HepG2 (cell line): ENCODE data around the gene LAMC1. TPM values are rescaled to one million over a fixed set of nuclear protein-coding genes. Genes with fewer than 3 reads are reported as not detected.
A peak's percentile ranks its signal among the peaks of the same experiment; 100 is the strongest.

ENCODE experiments used
- ARID3A ChIP-seq: IDR thresholded peaks from 2 replicates; pipeline ENCODE4 v1.6.1; 2012; ENCODE audit warnings: low read depth, low read length, improper control_type of control experiment
- CHCHD3 ChIP-seq: sonication (generic); formaldehyde crosslinking; IDR thresholded peaks from 2 replicates; pipeline ENCODE4 v1.8.0; 2022; ENCODE audit warnings: mild to moderate bottlenecking, missing genetic modification reagents, moderate library complexity
- EP300 ChIP-seq, 3 experiments: sonication (generic) in 1 of 3; formaldehyde crosslinking in 1 of 3; IDR thresholded peaks; 2 replicates each; pipeline versions ENCODE4 v1.5.1 to v1.6.1; 2011 to 2020; ENCODE audit warnings: low read depth in 2 of 3, low read length in 2 of 3, borderline replicate concordance in 1 of 3, improper control_type of control experiment in 1 of 3, mild to moderate bottlenecking in 1 of 3, missing genetic modification reagents in 1 of 3, moderate library complexity in 1 of 3
- FOSL2 ChIP-seq: sonication (generic); formaldehyde crosslinking; IDR thresholded peaks from 2 replicates; pipeline ENCODE4 v1.4.0; 2020; ENCODE audit warnings: missing genetic modification reagents
- FOXO4 ChIP-seq: sonication (generic); formaldehyde crosslinking; conservative IDR thresholded peaks from 2 replicates; pipeline ENCODE4 v1.8.1; 2023; ENCODE audit warnings: missing genetic modification reagents
- FOXP1 ChIP-seq, 2 experiments: fragments of 450-650 bp in 1 of 2; IDR thresholded peaks; 2 replicates each; pipeline ENCODE4 v1.6.1; 2017 to 2018; ENCODE audit warnings: antibody characterized with exemption in 1 of 2
- GFI1 ChIP-seq: sonication (generic); formaldehyde crosslinking; IDR thresholded peaks from 2 replicates; pipeline ENCODE4 v1.5.0; 2020; ENCODE audit warnings: missing genetic modification reagents, mild to moderate bottlenecking, borderline replicate concordance
- HNF4A ChIP-seq: sonication (generic); formaldehyde crosslinking; IDR thresholded peaks from 2 replicates; pipeline ENCODE4 v1.4.0; 2020; ENCODE audit warnings: missing genetic modification reagents
- HNRNPLL ChIP-seq: fragments of 200-400 bp; formaldehyde crosslinking; IDR thresholded peaks from 2 replicates; pipeline ENCODE4 v1.6.1; 2017; ENCODE audit warnings: mild to moderate bottlenecking, low read depth, low read length; ENCODE audit not compliant: poor library complexity, severe bottlenecking
- KAT8 ChIP-seq: IDR thresholded peaks from 2 replicates; pipeline ENCODE4 v1.6.1; 2016; ENCODE audit warnings: missing genetic modification reagents, missing compliant biosample characterization
- KDM2A ChIP-seq: sonication (generic); formaldehyde crosslinking; IDR thresholded peaks from 2 replicates; pipeline ENCODE4 v1.4.0; 2020; ENCODE audit warnings: low read depth, missing genetic modification reagents, borderline replicate concordance
- MED1 ChIP-seq: sonication (generic); formaldehyde crosslinking; IDR thresholded peaks from 2 replicates; pipeline ENCODE4 v1.4.0; 2020; ENCODE audit warnings: missing genetic modification reagents
- NFKBIZ ChIP-seq: IDR thresholded peaks from 2 replicates; pipeline ENCODE4 v1.6.1; 2018; ENCODE audit warnings: missing genetic modification reagents, missing compliant biosample characterization
- PAX8 ChIP-seq: sonication (generic); formaldehyde crosslinking; IDR thresholded peaks from 2 replicates; pipeline ENCODE4 v1.8.0; 2022; ENCODE audit warnings: mild to moderate bottlenecking, missing genetic modification reagents, borderline replicate concordance
- PCBP1 ChIP-seq: fragments of 200-400 bp; formaldehyde crosslinking; IDR thresholded peaks from 2 replicates; pipeline ENCODE4 v1.6.1; 2017; ENCODE audit warnings: mild to moderate bottlenecking, low read depth, low read length, borderline replicate concordance
- TEF ChIP-seq: sonication (generic); formaldehyde crosslinking; IDR thresholded peaks from 2 replicates; pipeline ENCODE4 v1.5.0; 2020; ENCODE audit warnings: missing genetic modification reagents
- U2AF1 ChIP-seq: fragments of 200-400 bp; formaldehyde crosslinking; optimal IDR thresholded peaks from 2 replicates; pipeline ENCODE3; 2017; ENCODE audit warnings: mild to moderate bottlenecking, low read depth, low read length
- ZFP41 ChIP-seq: sonication (generic); formaldehyde crosslinking; IDR thresholded peaks from 2 replicates; pipeline ENCODE4 v1.4.0; 2020; ENCODE audit warnings: mild to moderate bottlenecking, missing genetic modification reagents, borderline replicate concordance
- ZNF12 ChIP-seq: sonication (generic); formaldehyde crosslinking; IDR thresholded peaks from 2 replicates; pipeline ENCODE4 v1.5.0; 2020; ENCODE audit warnings: missing genetic modification reagents
- ZNF282 ChIP-seq: fragments of 450-650 bp; IDR thresholded peaks from 2 replicates; pipeline ENCODE4 v1.6.1; 2018; ENCODE audit not compliant: partially characterized antibody
- ZNF335 ChIP-seq: sonication (generic); formaldehyde crosslinking; IDR thresholded peaks from 2 replicates; pipeline ENCODE4 v1.4.0; 2020; ENCODE audit warnings: missing genetic modification reagents
- ZNF639 ChIP-seq: conservative IDR thresholded peaks from 2 replicates; pipeline ENCODE4 v1.6.1; 2018; ENCODE audit warnings: missing genetic modification reagents
- ZNF674 ChIP-seq: sonication (generic); formaldehyde crosslinking; IDR thresholded peaks from 2 replicates; pipeline ENCODE4 v1.5.0; 2020; ENCODE audit warnings: low read depth, mild to moderate bottlenecking, missing genetic modification reagents
- ZNF768 ChIP-seq: sonication (generic); formaldehyde crosslinking; IDR thresholded peaks from 2 replicates; pipeline ENCODE4 v1.4.0; 2020; ENCODE audit warnings: missing genetic modification reagents
- ZNF839 ChIP-seq: sonication (generic); formaldehyde crosslinking; IDR thresholded peaks from 2 replicates; pipeline ENCODE4 v1.4.0; 2020; ENCODE audit warnings: missing genetic modification reagents, mild to moderate bottlenecking, borderline replicate concordance
- ZNF878 ChIP-seq: sonication (generic); formaldehyde crosslinking; IDR thresholded peaks from 2 replicates; pipeline ENCODE4 v1.8.1; 2023; ENCODE audit warnings: mild to moderate bottlenecking, missing genetic modification reagents, moderate library complexity
- polyA plus RNA-seq, 8 experiments: library from polyadenylated mRNA; depleted of rRNA in 3 of 8; stranded (reverse) in 7 of 8; unstranded in 1 of 8; fragments of >200 nt; fragmentation: Illumina TruSeq in 4 of 8; extraction: Trizol in 4 of 8; gene quantifications; 2 replicates each; pipeline versions ENCODE4 v1.2.1 to v1.2.3, GENCODE V29; 2011 to 2016; ENCODE audit warnings: low read depth in 4 of 8, missing spikeins in 1 of 8, mixed read lengths in 1 of 8; ENCODE audit not compliant: insufficient read depth in 1 of 8
- total RNA-seq, 5 experiments: library from RNA; depleted of rRNA; stranded (reverse); fragments of >200 nt; fragmentation: Illumina TruSeq; extraction: Trizol; gene quantifications; 2 replicates each; pipeline ENCODE4 v1.2.3, GENCODE V29; 2016; ENCODE audit warnings: low read depth in 1 of 5

LAMC1 gene
- total and polyA plus RNA-seq, 2 of the 13 experiments (the other 11 are each of a cell fraction or from before 2014, with no cell fraction given): 58.5 to 137 TPM

- TF ChIP-seq FOXP1 (IDR thresholded peaks at IDR 0.05) (no peak), FOXP1 (CRISPR knock-in tag; IDR thresholded peaks at IDR 0.05) (peak; percentile 66), PAX8 (no peak), TEF (no peak), MED1 (CRISPR knock-in tag) (0 out of 2 replicates have a peak, but pooled peaks have one; percentile 32), ZNF639 (no peak), ZFP41 (CRISPR knock-in tag) (no peak), PCBP1 (no peak), ZNF878 (no peak; the same call in 1 of the 2 replicates), FOXO4 (CRISPR knock-in tag) (no peak), HNF4A (no peak), KAT8 (CRISPR knock-in tag) (0 out of 2 replicates have a peak, but pooled peaks have one; percentile 28), ZNF768 (CRISPR knock-in tag) (no peak), ZNF674 (CRISPR knock-in tag) (no peak), EP300 (IDR thresholded peaks at IDR 0.05; ENCODE audit: low read depth in 2 of 2, low read length in 2 of 2) (peak in 1 of 2 experiments; percentile 67; a peak in 2 of 4 replicates), EP300 (CRISPR knock-in tag; IDR thresholded peaks at IDR 0.05; ENCODE audit: borderline replicate concordance) (no peak), ZNF282 (no peak), ZNF335 (CRISPR knock-in tag) (no peak), HNRNPLL (no peak), ZNF839 (CRISPR knock-in tag) (no peak), GFI1 (no peak), FOSL2 (CRISPR knock-in tag) (peak; percentile 71), KDM2A (CRISPR knock-in tag) (no peak), NFKBIZ (CRISPR knock-in tag) (no peak), U2AF1 (no peak), ZNF12 (CRISPR knock-in tag) (no peak), CHCHD3 (no peak), ARID3A (peak; percentile 69)
These were observed 116.2 kb downstream of the LAMC1 start (continued) for GRCh38 chr1:183139281-183139942.
